Inflammatory macrophage treated with lipopolysaccharide for 1 hour (primary cell): ENCODE data around the gene ABT1.

ENCODE experiments used
- DNase-seq, 2 donors: peaks; one replicate each; pipeline ENCODE4 v3.0.0-alpha.2; 2020 to 2022

Gene ABT1

DNA sequence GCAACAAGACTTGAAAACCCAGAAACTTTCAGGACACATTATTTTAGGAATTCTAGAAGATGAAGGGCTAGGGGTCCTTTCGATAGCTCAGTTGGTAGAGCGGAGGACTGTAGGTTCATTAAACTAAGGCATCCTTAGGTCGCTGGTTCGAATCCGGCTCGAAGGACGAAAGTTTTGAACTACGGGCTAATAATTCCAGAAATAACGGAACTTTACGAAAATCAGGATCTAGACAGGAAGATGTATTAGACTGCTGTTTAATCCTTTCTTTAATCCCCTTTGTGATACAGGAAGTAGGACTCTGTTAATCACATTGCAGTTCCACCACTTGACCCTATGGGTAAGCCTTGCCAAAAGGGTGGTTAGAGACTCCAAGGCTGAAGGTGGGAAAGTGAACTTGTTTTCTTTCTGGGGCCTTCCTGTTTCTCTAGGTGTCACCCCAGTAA, 21.2 kb upstream of the ABT1 start:
- DNase-seq, result no peak

DNA sequence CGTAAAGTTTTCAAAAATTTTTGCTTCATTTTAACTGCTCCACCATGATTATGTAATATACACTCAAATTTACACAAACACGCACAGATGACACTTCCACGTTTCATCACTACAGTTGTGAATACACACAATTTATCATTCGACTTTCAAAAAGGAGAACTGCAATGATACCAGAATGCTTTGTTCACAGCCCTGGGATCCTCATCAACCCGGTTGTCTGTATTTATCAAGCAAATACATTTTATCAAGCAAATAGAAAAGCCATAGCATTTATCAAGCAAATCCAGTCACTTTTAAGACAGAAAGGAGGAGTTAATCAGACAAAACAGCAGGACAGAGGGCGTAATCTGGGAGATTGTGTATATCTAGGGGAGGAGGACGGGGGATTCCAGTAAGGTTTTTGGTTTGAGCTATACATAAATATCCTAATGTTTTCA, 20.3 kb upstream of the ABT1 start:
- peak in 1 of 2 donors; percentile 60 for DNase-seq

DNA sequence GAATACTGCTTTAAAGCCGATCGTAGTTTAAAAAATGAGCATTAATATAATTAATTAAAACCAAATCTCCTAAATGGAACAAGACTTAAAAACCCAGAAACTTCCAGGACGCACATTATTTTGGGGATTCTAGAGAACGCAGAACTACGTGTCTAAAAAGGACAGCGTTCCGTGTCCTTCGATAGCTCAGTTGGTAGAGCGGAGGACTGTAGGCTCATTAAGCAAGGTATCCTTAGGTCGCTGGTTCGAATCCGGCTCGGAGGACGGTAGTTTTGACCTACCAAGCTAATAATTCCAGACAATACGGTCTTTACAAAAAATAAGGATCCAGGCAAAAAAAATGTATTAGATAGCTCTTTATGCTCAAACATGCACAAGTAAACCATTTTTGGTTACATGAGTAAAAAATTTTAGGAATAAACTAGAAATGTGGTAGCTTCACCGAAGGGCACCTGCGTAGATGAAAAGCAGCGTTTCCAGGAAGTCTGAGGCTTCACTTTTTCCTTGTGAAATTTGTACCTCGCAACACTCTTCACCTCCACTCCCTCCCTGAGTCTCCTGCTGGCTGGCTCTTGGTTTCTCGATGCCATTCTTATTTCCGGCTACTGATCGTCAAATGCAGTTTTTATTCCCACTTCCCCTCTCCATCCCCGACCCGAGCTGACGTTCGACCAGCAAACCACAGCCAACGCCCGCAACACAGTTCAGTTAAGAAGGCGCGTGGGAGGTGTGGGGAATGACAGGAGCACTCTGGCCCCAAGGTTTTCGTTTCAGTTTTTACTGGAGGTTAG, 19.6 kb upstream of the ABT1 start:
- DNase-seq, result peak; percentile 76 to 83

DNA sequence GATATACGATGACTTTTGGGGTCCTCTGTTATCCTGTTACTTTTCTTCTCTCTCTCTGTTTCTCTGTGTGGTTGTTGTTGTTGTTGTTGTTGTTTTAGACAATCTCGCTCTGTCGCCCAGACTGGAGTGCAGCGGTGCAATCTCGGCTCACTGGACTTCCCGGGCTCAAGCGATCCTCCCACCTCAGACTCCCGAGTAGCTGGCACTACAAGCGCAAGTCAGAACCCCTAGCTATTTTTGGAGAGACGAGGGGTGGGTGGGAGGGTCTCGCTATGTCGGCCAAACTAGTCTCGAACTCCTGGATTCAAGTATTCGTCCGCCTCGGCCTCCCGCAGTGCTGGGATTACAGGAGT, 19.1 kb upstream of the ABT1 start:
- DNase-seq, result no peak

DNA sequence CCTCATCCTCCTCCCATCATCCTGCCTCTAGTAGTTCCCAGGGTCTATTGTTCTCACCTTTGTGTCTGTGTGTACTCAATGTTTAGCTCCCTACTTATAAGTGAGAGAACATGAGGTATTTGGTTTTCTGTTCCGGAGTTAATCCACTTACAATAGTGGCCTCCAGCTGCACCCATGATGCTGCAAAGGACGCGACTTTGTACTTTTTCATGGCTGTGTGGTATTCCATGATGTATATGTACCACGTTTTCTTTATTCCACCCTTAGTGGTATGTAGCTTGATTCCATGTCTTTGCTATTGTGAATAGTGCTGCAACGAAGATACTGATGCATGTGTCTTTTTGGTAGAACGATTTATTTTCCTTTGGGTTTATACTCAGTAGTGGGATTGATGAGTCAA, 18.5 kb upstream of the ABT1 start:
- no peak for DNase-seq

DNA sequence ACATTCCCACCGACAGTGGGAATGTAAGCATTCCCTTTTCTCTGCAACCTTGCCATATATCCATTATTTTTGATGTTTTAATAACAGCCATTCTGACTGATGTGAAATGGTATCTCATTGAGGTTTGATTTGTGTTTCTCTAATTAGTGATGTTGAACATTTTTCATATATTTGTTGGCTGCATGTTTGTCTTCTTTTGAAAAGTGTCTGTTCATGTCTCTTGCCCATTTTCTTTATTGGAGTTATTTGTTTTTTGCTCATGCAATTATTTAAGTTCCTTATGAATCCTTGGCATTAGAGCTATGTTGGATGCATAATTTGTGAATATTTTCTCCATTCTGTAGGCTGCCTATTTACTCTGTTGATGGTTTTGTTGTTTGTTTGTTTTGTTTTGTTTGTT, 18.0 kb upstream of the ABT1 start:
- DNase-seq, result no peak

DNA sequence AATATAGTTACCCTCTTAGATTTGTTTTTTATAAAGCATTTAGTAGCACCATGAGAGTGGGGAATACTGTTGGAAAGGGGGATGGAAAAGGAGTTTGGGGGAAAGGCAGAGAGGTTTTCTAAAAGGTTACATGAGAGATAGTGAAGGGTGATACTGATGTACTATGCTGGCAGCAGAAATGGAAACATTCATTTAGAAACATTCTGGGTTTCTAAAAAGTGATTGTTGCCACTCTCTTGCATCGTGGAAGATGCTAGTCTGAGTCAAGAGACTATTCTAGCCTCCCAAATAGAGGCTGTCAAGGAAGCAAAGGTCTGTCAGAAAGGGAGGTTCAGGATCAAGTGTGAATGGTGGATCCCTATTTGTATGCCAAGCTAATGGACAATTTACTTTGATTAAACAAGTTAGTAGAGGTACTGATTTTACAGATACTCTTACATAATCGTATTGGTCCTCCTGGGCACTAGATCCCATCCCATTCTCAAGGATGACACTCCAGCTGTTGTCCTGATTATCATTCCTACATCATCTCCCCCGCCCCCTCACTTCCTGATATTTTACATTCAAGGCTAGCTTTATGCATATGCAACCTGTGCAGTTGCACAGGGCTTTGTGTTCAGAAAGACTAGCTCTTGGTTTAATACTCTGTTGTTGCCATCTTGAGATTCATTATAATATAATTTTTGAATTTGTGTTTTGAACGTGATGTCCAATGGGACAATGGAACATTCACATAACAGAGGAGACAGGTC, 15.4 kb upstream of the ABT1 start:
- no peak for DNase-seq

DNA sequence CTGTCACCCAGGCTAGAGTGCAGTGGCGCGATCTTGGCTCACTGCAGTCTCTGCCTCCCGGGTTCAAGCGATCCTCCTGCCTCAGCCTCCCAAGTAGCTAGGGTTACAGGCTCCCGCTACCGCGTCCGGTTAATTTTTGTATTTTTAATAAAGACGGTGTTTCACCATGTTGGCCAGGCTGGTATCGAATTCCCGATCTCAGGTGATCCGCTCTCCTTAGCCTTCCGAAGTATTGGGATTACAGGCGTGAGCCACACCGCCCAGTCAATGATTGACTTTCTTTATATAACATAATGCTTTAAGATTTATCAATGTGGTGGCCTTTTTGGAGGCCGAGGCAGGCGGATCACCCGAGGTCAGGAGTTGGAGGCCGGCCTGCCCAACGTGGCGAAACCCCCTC, 7.8 kb upstream of the ABT1 start:
- DNase-seq, result no peak

DNA sequence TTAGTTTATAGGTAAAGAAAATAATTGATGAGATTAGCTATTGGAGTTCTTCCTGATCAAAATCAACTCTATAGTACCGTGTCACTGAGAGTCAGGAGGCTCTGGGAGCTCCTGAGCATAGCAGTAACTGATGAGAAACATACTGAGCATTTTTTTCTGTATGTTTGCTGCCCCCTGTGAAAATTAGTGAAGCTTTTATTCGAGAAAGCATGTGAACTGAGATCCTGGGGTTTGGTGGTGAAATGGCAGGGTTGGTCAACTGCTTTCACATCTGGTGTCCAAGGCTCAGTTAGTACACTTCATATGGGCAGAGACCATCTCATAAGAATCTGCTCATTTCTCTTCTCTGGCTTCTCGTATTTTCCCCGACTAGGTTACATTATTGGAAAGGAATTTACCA, 4.1 kb upstream of the ABT1 start:
- DNase-seq, result no peak

DNA sequence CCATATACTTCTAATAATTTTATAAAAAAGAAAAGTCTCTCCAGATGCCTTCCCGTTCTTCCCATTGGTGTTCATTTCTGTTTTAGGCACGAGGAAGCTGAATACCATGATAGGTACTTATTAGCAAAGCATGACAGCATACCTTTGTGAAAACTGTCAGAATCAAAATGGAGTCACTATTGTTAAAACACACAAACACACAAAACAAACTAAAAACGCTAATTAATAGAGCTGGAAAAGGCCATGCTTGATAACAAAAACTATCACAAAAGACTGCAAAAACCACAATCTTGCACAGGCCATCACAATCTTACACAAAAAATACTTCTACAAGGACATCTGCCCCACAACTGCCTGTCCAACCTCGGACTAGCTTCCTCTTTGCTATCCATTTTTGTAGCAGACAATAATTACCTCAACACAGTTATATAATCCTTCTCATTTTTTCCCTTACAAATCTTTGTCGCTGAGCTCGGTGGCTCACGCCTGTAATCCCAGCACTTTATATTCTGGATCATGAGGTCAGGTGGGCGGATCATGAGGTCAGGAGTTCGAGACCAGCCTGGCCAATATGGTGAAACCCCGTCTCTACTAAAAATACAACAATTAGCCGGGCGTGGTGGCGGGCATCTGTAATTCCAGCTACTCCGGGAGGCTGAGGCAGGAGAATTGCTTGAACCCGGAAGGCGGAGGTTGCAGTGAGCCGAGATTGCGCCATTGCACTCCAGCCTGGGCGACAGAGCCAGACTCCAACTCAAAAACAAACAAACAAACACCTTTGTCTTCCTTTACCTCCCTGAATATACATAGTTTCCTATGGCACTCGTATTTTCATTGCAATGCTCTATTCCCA, 3.2 kb upstream of the ABT1 start:
- no peak for DNase-seq

DNA sequence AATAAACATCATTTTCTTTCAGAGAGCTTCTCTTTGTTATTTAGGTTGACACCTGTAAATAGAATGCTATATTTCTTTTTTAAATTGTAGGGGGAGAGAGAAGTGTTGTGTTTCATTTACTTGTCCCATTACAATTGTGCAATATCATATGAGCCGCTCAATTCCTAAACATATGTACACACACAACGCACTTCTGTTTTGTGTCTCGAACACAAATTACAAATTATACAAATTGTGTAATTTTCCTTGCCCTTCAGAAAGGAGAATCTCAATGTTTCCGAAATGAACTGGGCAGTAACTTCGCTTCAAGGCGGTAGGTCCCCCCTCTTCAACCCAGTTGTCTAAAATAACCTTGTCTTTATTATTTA, 2.6 kb upstream of the ABT1 start:
- no peak for DNase-seq

DNA sequence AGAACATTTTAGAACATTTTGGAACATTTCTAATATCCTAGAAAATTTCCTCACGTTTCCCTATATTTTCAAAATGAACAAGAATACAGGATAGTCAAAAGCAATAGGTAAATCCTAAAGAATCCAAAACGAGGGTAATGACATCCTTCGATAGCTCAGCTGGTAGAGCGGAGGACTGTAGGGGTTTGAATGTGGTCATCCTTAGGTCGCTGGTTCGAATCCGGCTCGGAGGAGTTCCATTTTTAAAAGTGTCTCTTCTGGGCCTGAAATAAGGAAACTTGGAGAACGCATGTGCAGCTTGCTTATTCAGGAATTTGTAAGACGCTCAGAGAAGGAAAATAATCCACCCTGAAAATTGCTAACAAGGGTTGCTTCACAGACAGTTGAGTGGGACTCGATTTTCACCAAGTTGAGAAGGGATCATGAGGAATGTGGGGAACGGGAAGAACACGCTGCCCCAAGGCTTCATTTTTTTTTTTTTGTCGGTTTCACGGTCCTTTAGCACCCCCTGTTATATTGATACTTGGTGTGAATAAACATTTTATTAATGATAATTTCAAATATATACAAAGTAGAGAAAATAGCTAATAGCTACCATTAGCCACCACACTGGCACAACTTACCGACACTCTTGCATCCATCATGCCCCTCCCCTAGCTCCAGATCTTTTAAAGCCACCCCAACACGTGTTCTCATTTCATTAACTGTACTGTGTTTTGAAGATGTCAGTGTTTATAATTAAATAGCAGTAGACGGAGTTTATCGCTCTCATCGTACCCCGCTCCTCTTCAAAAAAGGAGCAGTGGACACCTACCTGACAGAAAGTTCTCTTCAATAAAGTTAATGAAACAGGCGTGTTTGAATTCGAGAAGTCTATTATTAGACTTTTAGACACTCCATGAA, 1.8 kb upstream of the ABT1 start:
- peak in 1 of 2 donors; percentile 38 for DNase-seq

DNA sequence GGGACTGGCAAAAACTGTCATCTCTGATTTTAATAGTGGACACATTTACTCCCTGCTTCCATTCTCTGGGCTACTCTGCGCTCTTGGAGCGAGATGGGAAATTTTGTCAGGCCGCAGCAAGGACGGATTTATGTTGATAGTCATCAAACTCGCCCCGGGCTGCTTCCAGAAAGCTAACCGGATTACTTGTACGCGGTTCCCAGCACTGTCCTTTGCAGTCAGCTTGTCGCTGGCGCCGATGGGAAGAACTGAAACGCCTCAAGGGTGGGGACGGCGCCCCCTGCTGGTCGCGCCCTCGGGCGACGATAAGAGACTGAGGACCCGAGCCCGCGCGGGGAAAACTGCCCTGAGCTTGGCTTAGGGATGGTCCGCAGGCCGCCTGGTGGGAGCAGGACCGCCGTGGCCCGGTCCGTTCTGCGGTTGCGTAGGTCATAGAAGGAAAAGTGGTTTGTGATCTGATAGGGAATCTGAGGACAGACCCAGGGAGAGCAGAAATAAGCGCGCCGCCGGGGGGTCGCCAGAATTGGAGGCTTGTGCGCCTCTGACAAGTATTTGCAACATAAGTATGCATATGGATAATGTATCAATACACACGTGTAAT, 984 bp upstream of the ABT1 start:
- DNase-seq, result peak; percentile 77 to 95

DNA sequence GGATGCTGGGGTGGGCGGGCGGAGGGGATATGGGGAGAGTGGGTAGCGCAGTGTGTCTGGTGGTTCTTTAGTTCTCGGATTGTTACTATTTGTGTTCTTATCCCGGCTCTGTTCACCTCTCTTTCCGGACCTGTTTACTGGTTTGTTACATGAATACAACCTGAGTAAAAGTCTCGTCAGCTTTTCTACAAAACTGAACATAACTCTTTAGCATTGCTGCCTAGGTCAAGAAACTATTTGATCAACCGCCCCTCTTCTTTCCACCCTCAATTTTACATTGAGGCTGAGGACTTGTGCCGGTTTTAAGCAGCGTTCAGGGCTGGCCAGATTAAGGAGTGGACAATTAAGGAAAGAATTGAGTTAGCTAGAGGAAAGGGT, 625 bp downstream of the ABT1 start:
- DNase-seq, result no peak

DNA sequence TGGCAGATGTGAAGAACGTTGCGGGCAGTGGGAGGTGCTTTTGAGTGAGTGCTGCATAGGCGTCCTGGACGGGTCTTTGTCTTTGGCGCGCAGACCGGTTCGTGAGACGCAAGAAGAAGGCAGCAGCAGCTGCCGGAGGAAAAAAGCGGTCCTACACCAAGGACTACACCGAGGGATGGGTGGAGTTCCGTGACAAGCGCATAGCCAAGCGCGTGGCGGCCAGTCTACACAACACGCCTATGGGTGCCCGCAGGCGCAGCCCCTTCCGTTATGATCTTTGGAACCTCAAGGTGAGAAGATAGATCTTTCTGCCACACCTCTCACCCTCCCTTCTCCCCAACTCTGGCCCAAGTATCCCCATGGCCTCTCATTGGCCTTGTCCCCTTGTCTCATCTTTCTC, 1.1 kb downstream of the ABT1 start:
- no peak for DNase-seq

DNA sequence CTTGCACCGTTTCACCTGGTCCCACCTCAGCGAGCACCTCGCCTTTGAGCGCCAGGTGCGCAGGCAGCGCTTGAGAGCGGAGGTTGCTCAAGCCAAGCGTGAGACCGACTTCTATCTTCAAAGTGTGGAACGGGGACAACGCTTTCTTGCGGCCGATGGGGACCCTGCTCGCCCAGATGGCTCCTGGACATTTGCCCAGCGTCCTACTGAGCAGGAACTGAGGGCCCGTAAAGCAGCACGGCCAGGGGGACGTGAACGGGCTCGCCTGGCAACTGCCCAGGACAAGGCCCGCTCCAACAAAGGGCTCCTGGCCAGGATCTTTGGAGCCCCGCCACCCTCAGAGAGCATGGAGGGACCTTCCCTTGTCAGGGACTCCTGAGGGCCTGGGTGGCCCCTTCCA, 1.5 kb downstream of the ABT1 start:
- no peak for DNase-seq

DNA sequence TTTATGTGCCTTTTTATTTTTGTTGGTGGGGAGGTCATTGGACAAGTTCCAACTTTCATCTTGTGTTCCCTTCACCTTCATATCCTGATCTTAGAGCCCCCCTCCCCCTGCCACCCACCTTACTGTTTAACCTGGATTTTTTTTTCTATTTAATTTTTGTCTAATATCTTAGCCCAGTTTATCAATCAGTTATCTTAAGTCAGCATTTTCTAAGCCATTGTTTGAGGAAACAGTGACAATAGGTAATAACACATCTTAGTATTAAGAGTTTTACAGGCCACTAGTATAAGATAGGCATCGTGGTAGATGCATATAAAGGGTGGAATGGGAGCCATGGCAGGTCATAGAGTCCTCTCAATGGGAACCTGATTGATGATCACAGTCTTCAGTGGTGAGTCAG, 2.4 kb downstream of the ABT1 start:
- DNase-seq, result no peak

DNA sequence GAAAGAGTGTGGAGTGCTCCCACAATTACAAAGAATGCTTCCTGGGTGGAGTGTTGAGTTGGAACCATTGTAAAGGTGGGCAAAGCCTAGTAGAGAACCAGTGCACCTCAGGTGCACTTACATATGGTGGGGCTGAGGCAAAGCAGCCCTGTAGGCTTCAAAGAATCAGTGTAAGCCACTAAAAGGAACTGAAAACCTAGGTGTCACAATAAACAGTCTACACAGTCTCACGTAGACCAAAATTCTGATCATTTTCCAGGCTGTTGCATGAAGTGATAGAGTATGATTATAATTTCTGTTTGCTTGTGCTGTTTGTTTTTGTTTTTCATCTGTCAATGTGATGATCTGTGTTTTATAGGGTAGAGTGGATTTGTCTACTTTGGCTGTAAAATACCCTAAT, 2.8 kb downstream of the ABT1 start:
- DNase-seq, result no peak

DNA sequence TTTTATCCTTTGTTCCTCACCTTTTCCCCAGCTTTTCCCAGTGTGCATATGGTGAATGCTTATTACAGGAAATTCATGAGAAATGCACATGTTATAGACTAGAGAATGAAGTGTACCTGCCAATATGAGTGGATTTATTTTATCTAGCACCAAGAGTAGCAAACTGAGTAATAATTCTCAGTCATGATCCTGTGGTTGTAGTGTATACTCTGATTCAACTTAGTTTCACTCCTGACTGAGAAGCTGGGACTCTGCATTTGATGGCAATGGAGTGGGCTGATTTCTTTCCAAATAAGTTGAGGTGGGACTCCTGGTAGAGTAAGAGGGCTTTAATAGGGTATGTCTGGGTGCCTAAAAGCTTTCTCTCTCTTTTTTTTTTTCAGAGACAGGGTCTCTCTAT, 4.0 kb downstream of the ABT1 start:
- no peak for DNase-seq

DNA sequence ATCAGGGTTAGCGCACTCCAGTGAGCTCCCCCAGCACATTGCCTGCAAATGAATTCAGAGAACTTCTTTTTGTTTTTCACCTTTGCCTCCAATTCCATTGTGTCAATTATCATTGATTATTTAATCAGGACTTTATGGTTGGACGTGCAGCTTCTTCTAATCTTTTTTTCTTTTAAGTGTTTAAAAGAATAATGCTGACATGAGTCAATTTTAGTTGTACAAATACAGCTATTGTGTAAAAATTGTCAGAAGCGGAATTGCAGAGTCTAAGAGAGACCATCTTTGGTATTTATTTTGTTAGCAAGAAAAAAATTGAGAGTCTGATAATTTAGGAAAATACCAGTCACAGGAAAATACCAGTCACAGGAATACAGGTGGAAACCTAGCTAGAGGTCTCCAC, 5.5 kb downstream of the ABT1 start:
- no peak for DNase-seq

DNA sequence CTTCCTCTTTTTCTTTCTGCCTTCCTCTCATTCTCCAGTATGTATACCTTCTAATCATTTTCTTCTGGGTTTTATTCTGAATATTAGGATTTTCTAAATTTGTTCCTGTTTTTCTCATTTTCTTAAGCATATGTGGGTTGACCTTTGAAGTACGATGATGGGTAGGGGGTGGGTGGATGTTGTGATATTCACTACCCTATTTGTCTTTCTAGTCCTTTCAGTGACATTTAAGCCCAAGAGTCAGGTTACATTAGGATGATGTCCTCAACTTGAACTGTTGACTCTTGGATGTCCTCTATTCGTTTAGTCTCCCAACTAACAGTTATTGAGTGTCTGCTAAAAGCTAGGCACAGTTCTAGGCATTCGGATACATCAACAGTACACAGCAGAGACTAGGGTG, 7.3 kb downstream of the ABT1 start:
- no peak for DNase-seq

DNA sequence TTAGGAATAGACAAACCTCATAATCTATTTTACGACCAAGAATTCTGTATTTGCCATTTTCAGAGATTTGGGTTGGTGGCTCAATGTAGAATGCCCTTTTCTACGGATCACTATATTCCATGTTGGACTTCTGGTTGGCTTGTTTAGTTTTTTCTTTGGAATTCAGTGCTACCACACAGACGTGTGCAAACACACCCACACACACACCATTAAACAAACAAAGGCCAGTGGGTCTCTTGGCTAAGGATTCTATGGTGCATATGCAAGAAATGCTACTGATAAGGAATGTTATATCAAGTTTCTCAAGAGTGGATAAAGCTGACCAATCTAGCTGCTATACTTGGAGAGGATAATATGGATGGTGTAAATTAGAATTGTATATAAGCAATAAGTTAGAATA, 8.0 kb downstream of the ABT1 start:
- no peak for DNase-seq
